GM12872 (cell line): ENCODE results near the gene LAD1.

Experiments
- TF ChIP-seq, protein P1 (sequence below): IDR thresholded peaks from 3 replicates; pipeline ENCODE4 v1.5.1; 2011; ENCODE audit warnings: low read depth, mild to moderate bottlenecking, low read length, moderate library complexity; ENCODE audit not compliant: insufficient read depth

LAD1 gene

DNA sequence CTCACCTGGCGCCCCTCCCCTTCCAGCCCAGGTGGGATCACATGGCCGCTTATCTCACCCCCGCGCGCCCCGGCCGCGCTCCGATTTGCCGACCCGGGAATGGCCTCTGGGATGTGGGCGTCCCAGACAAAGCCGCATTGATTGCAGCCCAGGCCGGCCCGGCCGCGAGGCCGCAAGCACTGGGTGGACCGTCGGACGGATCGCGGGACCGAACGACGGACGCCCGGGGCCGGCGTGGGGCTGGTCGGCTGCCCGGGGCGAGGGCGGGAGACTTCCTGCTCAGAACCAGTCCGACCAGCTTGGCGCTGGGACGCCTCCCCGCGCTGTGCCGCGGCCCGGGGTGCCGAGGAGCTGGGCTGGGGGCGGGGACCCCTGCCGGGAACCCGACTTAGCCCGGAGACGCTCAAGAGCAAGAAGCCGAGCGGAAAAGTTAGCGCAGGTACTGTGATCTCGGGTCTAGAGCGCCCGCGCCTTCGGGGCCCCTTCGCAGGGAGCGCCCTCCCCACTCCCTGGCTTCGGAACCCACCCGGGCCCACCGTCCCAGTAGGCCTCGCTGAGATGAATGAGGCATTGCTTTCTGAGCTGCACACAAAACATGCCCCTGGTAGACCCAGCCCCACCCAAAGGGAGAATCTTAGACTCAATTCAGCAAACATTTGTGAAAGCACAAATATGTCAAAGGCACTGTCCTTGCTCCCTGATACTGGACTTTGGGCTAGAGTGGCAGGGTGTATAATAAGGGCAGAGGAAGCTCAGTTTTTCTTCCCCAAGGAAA, 415 bp upstream of the LAD1 start:
- TF ChIP-seq, protein P1, sequence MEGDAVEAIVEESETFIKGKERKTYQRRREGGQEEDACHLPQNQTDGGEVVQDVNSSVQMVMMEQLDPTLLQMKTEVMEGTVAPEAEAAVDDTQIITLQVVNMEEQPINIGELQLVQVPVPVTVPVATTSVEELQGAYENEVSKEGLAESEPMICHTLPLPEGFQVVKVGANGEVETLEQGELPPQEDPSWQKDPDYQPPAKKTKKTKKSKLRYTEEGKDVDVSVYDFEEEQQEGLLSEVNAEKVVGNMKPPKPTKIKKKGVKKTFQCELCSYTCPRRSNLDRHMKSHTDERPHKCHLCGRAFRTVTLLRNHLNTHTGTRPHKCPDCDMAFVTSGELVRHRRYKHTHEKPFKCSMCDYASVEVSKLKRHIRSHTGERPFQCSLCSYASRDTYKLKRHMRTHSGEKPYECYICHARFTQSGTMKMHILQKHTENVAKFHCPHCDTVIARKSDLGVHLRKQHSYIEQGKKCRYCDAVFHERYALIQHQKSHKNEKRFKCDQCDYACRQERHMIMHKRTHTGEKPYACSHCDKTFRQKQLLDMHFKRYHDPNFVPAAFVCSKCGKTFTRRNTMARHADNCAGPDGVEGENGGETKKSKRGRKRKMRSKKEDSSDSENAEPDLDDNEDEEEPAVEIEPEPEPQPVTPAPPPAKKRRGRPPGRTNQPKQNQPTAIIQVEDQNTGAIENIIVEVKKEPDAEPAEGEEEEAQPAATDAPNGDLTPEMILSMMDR = no peak

DNA sequence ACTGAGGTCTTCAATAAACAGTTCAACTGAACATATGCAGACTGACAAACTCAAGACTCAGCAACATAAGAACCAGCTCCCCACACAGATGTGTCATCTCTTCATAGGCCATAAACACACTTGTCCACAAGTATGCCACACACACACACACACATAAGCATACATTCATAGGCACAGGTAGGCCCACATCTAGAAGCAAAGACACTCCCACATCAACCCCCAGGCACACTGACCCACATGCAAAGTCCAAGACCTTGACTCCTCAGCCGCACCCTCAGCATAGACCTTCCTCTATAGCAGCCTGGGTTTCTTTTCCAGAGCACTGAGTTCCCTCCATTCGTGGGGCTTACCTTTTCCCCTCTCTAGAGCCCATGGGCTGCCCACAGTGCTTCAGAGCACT, 1.4 kb downstream of the LAD1 start:
- TF ChIP-seq, protein P1 = no peak

DNA sequence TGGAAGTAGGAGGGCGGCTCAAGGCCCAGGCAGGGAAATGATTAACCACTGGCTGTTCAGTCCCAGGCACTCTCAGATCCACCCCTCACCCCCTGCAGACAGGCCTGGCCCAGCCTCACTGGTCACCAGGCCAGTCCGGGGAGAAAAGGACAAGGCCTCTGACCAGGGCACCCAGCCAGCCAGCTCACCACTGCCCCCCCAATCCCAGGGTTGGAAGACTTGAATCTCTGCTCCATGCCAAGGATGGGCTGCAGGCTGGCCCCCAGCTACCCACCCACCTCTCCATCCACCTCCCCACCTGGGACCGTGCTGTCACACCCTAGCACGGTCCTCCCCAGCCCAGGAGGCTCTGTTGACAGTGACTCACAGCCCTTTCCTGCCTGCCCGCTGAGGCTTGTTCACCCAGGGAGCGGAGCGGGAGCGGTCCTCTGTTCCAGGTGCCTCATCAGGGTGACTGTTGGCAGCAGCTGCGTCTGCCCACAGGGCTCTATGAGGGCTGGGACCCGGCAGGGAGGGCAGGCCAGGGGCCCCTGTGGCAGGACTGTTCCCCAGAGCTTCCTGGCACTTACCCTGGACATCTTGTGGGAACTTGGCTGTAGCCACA, 2.2 kb downstream of the LAD1 start:
- TF ChIP-seq, protein P1 = no peak

DNA sequence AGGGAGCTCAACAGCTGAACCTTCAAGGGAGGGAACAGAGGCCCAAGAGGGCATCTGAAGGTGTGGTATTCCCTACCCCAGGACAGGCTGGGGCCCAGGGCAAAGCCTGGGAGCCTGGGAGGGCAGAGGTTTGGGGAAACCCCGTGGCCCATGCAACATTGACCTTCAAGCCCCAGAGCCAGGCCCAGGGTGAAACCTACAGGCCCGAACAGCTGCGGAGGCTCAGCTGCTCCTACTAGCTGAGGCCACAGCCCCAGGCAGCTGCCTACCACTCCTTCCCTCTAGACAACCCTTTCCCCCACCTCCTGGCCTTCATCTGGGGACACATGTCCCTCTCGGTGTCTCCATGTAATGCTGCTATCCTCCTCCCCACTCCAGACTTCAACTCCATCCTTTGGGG, 3.2 kb downstream of the LAD1 start:
- TF ChIP-seq, protein P1 = no peak

DNA sequence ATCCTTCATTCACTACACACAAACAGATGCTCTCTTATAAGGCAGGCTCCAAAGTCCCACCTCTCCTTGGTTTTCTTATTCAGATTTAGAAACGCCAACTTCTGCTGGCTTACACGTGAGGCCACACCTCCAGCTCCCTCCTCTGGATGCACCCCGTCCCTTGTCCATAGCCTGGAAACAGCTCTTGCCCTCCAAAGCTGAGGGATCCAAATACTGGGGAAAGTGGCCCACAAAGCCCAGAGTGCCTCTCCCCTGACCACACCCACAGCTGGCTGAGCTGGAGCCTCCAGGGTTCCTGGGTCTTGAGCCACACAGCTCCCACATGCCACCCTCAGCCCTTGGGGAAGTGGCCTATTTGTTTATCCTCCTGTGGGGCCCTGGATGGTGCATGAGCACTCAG, 4.5 kb downstream of the LAD1 start:
- TF ChIP-seq, protein P1 = no peak

DNA sequence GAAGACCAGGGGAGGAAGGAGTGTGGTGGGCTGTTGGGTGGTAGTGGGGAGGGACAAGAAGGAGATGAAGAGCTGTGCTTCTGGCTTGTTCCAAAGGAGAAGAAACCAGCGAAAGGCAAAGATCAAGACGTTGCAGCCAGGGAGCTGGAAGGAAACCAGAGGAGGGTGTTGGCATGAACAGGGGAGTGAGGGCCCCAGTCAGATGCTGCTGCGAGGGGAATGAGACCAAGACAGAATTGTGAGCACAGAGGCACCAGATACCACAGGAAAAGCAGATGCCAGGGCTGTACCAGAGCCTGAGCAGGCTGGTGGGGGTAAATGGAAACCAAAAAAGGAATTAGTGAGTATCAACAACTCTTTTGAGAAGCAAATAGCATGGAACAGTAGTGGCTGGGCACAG, 6.0 kb downstream of the LAD1 start:
- TF ChIP-seq, protein P1 = no peak

DNA sequence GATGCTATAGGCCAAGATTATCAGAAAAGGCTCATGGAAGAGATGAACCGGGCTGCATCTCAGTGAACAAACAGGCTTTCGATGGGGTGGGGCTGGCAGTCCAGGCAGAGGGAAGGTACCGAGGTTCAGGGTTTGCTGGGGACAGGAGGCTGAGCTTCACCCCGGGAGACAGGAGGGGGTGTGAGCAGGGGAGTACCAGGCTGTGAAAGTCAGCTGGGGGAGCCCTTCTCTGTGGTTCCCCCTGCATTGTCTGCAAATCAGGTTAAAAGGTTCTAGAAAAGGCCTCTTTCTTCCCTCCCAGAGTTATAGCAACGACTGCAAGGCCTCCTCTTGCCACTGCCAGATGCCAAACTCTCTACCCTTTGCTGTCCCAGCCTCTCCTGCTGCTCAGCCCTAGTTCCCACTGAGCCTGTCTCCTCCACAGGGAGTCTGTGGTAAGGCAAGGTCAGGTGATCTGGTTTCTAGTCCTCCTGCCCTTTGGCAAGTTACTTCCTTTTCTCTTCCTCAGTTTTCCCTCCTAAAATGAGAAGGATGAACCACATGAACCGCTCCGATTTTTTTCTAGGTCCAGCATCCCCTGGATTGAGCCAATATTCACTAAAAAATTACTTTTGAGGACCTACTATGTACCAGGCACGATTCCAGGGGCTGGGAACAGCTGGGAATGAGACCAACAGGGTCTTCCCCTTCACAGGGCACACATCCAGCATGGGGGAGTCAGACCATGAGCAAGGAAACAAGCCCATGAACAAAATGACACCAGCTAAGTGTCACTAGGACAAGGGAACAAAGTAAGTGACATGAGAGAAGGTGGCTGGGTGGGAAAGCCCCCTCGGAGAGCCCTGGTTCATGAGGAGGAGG, 7.2 kb downstream of the LAD1 start:
- TF ChIP-seq, protein P1 = no peak
